Measurements from ENCODE around the gene DGKD.
A peak's percentile ranks its signal among the peaks of the same experiment; 100 is the strongest.

Gene DGKD

GRCh38 chr2:233402789-233403188 lies 48.5 kb downstream of the DGKD start:
- Histone ChIP-seq H3K4me3 (IDR thresholded peaks at IDR 0.05; ENCODE audit: insufficient read depth, low read depth, low read length) (no peak overlapping the region), H3K79me2 (ENCODE audit: insufficient read depth, low read depth) (no peaks in the 10 kb centered on the region), H2AFZ (ENCODE audit: low read depth) (no peak overlapping the region), H3K36me3 (ENCODE audit: insufficient read depth) (no peaks in the 10 kb centered on the region), H3K27ac (no peak overlapping the region), H3K27me3 (ENCODE audit: insufficient read depth, low read depth) (no peaks in the 10 kb centered on the region), H4K20me1 (ENCODE audit: insufficient read depth) (no peaks in the 10 kb centered on the region), H3K9ac (no peak overlapping the region), H3K4me1 (ENCODE audit: low read depth, poor library complexity, severe bottlenecking) (no peaks in the 10 kb centered on the region), H3K4me2 (no peak overlapping the region)
- TF ChIP-seq, protein P1, sequence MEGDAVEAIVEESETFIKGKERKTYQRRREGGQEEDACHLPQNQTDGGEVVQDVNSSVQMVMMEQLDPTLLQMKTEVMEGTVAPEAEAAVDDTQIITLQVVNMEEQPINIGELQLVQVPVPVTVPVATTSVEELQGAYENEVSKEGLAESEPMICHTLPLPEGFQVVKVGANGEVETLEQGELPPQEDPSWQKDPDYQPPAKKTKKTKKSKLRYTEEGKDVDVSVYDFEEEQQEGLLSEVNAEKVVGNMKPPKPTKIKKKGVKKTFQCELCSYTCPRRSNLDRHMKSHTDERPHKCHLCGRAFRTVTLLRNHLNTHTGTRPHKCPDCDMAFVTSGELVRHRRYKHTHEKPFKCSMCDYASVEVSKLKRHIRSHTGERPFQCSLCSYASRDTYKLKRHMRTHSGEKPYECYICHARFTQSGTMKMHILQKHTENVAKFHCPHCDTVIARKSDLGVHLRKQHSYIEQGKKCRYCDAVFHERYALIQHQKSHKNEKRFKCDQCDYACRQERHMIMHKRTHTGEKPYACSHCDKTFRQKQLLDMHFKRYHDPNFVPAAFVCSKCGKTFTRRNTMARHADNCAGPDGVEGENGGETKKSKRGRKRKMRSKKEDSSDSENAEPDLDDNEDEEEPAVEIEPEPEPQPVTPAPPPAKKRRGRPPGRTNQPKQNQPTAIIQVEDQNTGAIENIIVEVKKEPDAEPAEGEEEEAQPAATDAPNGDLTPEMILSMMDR (conservative IDR thresholded peaks at IDR 0.05; ENCODE audit: low read depth, low read length), result no peak

GRCh38 chr2:233404222-233404621 lies 49.9 kb downstream of the DGKD start:
- Histone ChIP-seq H3K36me3 (ENCODE audit: insufficient read depth) (no peaks in the 10 kb centered on the region), H3K4me3 (IDR thresholded peaks at IDR 0.05; ENCODE audit: insufficient read depth, low read depth, low read length) (no peak overlapping the region), H3K4me2 (no peak overlapping the region), H3K4me1 (ENCODE audit: low read depth, poor library complexity, severe bottlenecking) (no peaks in the 10 kb centered on the region), H3K27ac (no peak overlapping the region), H3K9ac (no peak overlapping the region), H3K79me2 (ENCODE audit: insufficient read depth, low read depth) (no peaks in the 10 kb centered on the region), H2AFZ (ENCODE audit: low read depth) (no peak overlapping the region), H4K20me1 (ENCODE audit: insufficient read depth) (no peaks in the 10 kb centered on the region), H3K27me3 (ENCODE audit: insufficient read depth, low read depth) (no peaks in the 10 kb centered on the region)
- TF ChIP-seq, protein P1 (conservative IDR thresholded peaks at IDR 0.05; ENCODE audit: low read depth, low read length), result peak; percentile 56

GRCh38 chr2:233406865-233407264 lies 52.6 kb downstream of the DGKD start:
- TF ChIP-seq, protein P1 (conservative IDR thresholded peaks at IDR 0.05; ENCODE audit: low read depth, low read length), result no peak
- H2AFZ ChIP-seq (ENCODE audit: low read depth), result no peak overlapping the region
- no peak overlapping the region for H3K4me3 ChIP-seq (IDR thresholded peaks at IDR 0.05; ENCODE audit: insufficient read depth, low read depth, low read length)
- no peaks in the 10 kb centered on the region for H3K79me2 ChIP-seq (ENCODE audit: insufficient read depth, low read depth)
- H3K36me3 ChIP-seq (ENCODE audit: insufficient read depth), result no peaks in the 10 kb centered on the region
- H4K20me1 ChIP-seq (ENCODE audit: insufficient read depth), result no peaks in the 10 kb centered on the region
- H3K27ac ChIP-seq, result no peak overlapping the region
- H3K27me3 ChIP-seq (ENCODE audit: insufficient read depth, low read depth), result no peaks in the 10 kb centered on the region
- H3K4me2 ChIP-seq, result no peak overlapping the region
- H3K9ac ChIP-seq, result no peak overlapping the region
- H3K4me1 ChIP-seq (ENCODE audit: low read depth, poor library complexity, severe bottlenecking), result no peaks in the 10 kb centered on the region

GRCh38 chr2:233407771-233408181 lies 53.5 kb downstream of the DGKD start:
- TF ChIP-seq, protein P1 (conservative IDR thresholded peaks at IDR 0.05; ENCODE audit: low read depth, low read length), result no peak
- no peaks in the 10 kb centered on the region for H3K79me2 ChIP-seq (ENCODE audit: insufficient read depth, low read depth)
- no peak overlapping the region for H2AFZ ChIP-seq (ENCODE audit: low read depth)
- H3K36me3 ChIP-seq (ENCODE audit: insufficient read depth), result no peaks in the 10 kb centered on the region
- no peaks in the 10 kb centered on the region for H4K20me1 ChIP-seq (ENCODE audit: insufficient read depth)
- H3K4me3 ChIP-seq (IDR thresholded peaks at IDR 0.05; ENCODE audit: insufficient read depth, low read depth, low read length), result no peak overlapping the region
- no peaks in the 10 kb centered on the region for H3K4me1 ChIP-seq (ENCODE audit: low read depth, poor library complexity, severe bottlenecking)
- no peaks in the 10 kb centered on the region for H3K27me3 ChIP-seq (ENCODE audit: insufficient read depth, low read depth)
- no peak overlapping the region for H3K27ac ChIP-seq
- H3K4me2 ChIP-seq, result no peak overlapping the region
- no peak overlapping the region for H3K9ac ChIP-seq

Data from KMS-11 (cell line).